Gastrocnemius medialis (tissue), 4 donors: Measurements from ENCODE around the gene UNCX. TPM values are rescaled to one million over a fixed set of nuclear protein-coding genes. Genes with fewer than 3 reads are reported as not detected.
"Not testable (repeated sequence)": the region's sequence is repeated elsewhere in the genome, so short reads cannot be mapped to it uniquely, and the experiment has no call there.

Experiments used
- ATAC-seq, 2 donors: fragments of 150-250 bp; one replicate each; pipeline ENCODE4 v1.9.1; 2016
- DNase-seq, 2 donors: peaks; one replicate each; pipeline ENCODE4 v3.0.0-alpha.2; 2019
- H3K27ac ChIP-seq, 4 donors: fragments of 200-600 bp; sonication (generic); 1 replicate in 1 of 4; 2 replicates in 3 of 4; pipeline ENCODE4 v1.5.1; 2016 to 2018; ENCODE audit warnings: mild to moderate bottlenecking in 2 of 4, moderate library complexity in 1 of 4
- H3K27me3 ChIP-seq, 3 donors: fragments of 200-600 bp; sonication (generic) in 2 of 3; 1 replicate in 1 of 3; 2 replicates in 2 of 3; pipeline versions ENCODE4 v1.5.1 to v1.6.0; 2016 to 2019; ENCODE audit warnings: mild to moderate bottlenecking in 1 of 3, moderate library complexity in 1 of 3
- H3K36me3 ChIP-seq, 2 donors: fragments of 200-600 bp; sonication (generic) in 1 of 2; one replicate each; pipeline ENCODE4 v1.5.1; 2017 to 2018
- H3K4me1 ChIP-seq, 2 donors: fragments of 200-600 bp; sonication (generic) in 1 of 2; one replicate each; pipeline ENCODE4 v1.5.1; 2016 to 2017; ENCODE audit warnings: mild to moderate bottlenecking in 2 of 2
- H3K4me3 ChIP-seq, 4 donors: fragments of 200-600 bp; sonication (generic) in 3 of 4; 1 replicate in 1 of 4; 2 replicates in 3 of 4; pipeline ENCODE4 v1.5.1; 2016 to 2019; ENCODE audit warnings: mild to moderate bottlenecking in 2 of 4
- H3K9me3 ChIP-seq, 3 donors: fragments of 200-600 bp; sonication (generic) in 2 of 3; 1 replicate in 1 of 3; 2 replicates in 2 of 3; pipeline ENCODE4 v1.5.1; 2016 to 2019
- POLR2A ChIP-seq, 2 donors: fragments of 450-650 bp; IDR thresholded peaks; one replicate each; pipeline ENCODE4 v1.6.1; 2017; ENCODE audit warnings: antibody characterized with exemption in 2 of 2, mild to moderate bottlenecking in 2 of 2, moderate library complexity in 2 of 2
- in situ Hi-C, 4 donors: fragments of 200-750 bp; cut with MboI; loops; one replicate each; pipeline versions ENCODE4 v1.15.0 to v1.8.0; 2017; ENCODE audit warnings: low sequenced_read_pairs in 4 of 4
- intact Hi-C: fragments of 100-400 bp; cut with DNase I; formaldehyde crosslinking; loops from one replicate; pipeline ENCODE4 v1.15.1; 2023; ENCODE audit warnings: low total_unique reads
- total RNA-seq, 4 donors: library from RNA; depleted of rRNA; stranded (reverse); fragments of >200 nt; gene quantifications; one replicate each; pipeline versions ENCODE4 v1.1.0 to v1.2.3, GENCODE V29; 2016
- TF ChIP-seq, protein P1 (sequence below), 5 experiments: fragments of 450-650 bp in 3 of 5; fragments of 200-600 bp in 2 of 5; sonication (generic) in 2 of 5; IDR thresholded peaks in 4 of 5; conservative IDR thresholded peaks in 1 of 5; 1 replicate in 4 of 5; 2 replicates in 1 of 5; pipeline ENCODE4 v1.5.1; 2016 to 2019; ENCODE audit warnings: antibody characterized with exemption in 5 of 5, mild to moderate bottlenecking in 3 of 5, moderate library complexity in 3 of 5

Gene UNCX
- total RNA-seq, 4 donors from 2014 or later: not detected

DNA sequence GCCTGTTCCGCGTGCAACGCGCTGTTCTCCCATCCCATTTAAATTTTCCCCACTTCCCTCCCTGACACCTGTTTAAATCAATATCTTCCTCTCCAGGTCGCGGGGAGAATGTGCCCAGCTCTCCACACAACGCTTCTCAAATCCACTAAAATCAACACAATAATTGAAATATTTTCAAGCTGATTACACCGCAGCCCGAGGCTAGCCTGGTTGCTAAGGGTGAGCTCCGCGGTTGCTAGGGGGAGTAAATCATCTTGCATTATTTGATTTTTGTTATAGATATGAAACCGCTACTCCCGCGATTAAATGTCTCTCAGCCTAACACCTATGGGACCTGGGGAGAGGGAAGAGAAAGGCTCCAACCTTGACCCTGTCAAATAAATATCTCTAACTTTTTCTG is 36.2 kb downstream of the UNCX start:
- Histone ChIP-seq H3K4me3 (no peak overlapping the region), H3K4me1 (no peaks in the 10 kb centered on the region), H3K9me3 (no peaks in the 10 kb centered on the region), H3K36me3 (no peaks in the 10 kb centered on the region), H3K27me3 (peaks cover 37 to 54% (median 44%) of the 10 kb centered on the region in 3 donors), H3K27ac (no peak overlapping the region)
- in situ Hi-C loops: no loop called here
- ATAC-seq: no peak
- no peak for TF ChIP-seq POLR2A (IDR thresholded peaks at IDR 0.05)
- TF ChIP-seq, protein P1, sequence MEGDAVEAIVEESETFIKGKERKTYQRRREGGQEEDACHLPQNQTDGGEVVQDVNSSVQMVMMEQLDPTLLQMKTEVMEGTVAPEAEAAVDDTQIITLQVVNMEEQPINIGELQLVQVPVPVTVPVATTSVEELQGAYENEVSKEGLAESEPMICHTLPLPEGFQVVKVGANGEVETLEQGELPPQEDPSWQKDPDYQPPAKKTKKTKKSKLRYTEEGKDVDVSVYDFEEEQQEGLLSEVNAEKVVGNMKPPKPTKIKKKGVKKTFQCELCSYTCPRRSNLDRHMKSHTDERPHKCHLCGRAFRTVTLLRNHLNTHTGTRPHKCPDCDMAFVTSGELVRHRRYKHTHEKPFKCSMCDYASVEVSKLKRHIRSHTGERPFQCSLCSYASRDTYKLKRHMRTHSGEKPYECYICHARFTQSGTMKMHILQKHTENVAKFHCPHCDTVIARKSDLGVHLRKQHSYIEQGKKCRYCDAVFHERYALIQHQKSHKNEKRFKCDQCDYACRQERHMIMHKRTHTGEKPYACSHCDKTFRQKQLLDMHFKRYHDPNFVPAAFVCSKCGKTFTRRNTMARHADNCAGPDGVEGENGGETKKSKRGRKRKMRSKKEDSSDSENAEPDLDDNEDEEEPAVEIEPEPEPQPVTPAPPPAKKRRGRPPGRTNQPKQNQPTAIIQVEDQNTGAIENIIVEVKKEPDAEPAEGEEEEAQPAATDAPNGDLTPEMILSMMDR (IDR thresholded peaks at IDR 0.05 in 4 of 5, conservative IDR thresholded peaks at IDR 0.05 in 1 of 5): no peak
- DNase-seq: no peak
- intact Hi-C loops: no loop called here

DNA sequence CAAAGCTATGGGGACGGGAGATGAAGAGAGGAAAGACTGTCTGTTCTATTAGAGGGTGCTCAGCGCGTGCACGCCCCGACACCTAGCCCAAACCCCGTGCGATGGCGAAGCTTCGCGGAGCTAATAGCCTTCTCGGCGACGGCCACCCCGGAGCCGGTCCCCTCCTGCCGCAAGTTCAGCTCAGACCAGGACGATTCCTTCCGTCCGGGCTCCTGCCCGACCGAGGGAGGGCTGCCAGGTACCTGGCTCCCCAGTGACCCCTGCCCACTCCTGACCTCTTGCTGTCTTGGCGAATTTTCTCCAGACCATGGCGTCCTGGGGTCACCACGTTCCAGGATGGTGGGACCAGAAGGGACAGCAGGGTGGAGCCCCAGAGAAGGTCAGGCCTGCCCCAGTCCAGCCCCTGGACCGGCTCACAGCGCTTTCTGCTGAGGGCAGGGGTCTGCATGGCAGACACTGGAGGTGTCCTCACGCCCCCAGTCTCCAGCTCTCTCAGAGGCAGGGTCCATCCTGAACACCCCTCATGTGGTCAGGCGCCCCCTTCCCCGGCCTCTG is 36.7 kb downstream of the UNCX start:
- H3K9me3 ChIP-seq: no peaks in the 10 kb centered on the region
- H3K27me3 ChIP-seq: peaks cover 32 to 54% (median 39%) of the 10 kb centered on the region in 3 donors
- in situ Hi-C loops: no loop called here
- DNase-seq (no peak), ATAC-seq (no peak)
- no peaks in the 10 kb centered on the region for H3K4me1 ChIP-seq
- no peak for TF ChIP-seq POLR2A (IDR thresholded peaks at IDR 0.05)
- TF ChIP-seq, protein P1 (IDR thresholded peaks at IDR 0.05 in 4 of 5, conservative IDR thresholded peaks at IDR 0.05 in 1 of 5): no peak
- intact Hi-C loops: no loop called here
- H3K36me3 ChIP-seq: no peaks in the 10 kb centered on the region
- H3K4me3 ChIP-seq: no peak overlapping the region
- no peak overlapping the region for H3K27ac ChIP-seq

DNA sequence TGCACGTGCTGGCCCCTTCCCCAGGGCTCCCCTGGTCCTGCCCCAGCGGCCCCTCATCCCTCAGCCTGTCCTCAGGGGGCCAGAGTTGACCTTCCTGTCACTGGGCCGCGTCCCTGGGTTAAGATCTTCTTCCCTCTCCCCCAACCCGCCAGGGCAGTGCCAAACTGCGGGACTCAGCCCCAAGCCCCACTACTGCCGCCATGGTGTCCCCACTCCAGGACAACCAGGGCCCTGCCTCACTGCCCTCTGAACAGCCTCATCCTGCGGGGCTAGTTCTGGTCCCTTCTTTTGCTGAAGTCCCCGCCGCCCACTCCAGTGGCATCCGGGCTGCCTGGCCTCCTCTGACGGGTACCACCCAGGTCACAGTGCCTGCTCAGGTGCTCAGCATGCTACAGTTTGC is 37.5 kb downstream of the UNCX start:
- Histone ChIP-seq H3K4me3 (no peak overlapping the region), H3K9me3 (no peaks in the 10 kb centered on the region), H3K36me3 (no peaks in the 10 kb centered on the region), H3K27ac (no peak overlapping the region), H3K4me1 (no peaks in the 10 kb centered on the region), H3K27me3 (peaks cover 31 to 54% (median 40%) of the 10 kb centered on the region in 3 donors)
- in situ Hi-C loops: no loop called here
- intact Hi-C loops: no loop called here
- no peak for ATAC-seq
- DNase-seq: no peak
- TF ChIP-seq POLR2A (IDR thresholded peaks at IDR 0.05): no peak
- TF ChIP-seq, protein P1 (IDR thresholded peaks at IDR 0.05 in 4 of 5, conservative IDR thresholded peaks at IDR 0.05 in 1 of 5): no peak

DNA sequence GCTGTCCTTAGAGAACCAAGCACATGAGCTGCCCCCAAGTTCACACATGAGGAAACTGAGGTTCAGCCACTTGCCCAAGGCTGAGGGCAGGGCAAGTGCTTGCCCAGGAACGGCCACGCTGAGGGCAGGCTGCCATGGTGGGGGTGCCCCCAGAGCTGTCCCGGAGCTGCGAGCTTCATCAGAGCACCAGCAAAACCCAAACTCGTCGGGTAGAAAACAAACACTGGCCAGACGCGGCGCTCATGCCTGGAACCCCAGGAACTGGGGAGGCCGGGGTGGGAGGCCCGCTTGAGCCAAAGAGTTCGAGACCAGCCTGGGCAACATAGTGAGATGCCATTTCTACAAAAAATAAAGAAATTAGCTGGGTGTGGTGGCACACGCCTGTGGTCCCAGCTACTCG is 38.4 kb downstream of the UNCX start:
- Histone ChIP-seq H3K4me3 (no peak overlapping the region), H3K27ac (no peak overlapping the region), H3K4me1 (no peaks in the 10 kb centered on the region), H3K9me3 (no peaks in the 10 kb centered on the region), H3K27me3 (peaks cover 36 to 58% (median 46%) of the 10 kb centered on the region in 3 donors), H3K36me3 (no peaks in the 10 kb centered on the region)
- TF ChIP-seq, protein P1 (IDR thresholded peaks at IDR 0.05 in 4 of 5, conservative IDR thresholded peaks at IDR 0.05 in 1 of 5): no peak
- no peak for TF ChIP-seq POLR2A (IDR thresholded peaks at IDR 0.05)
- DNase-seq (no peak), ATAC-seq (no peak)
- in situ Hi-C loops (no loop called here), intact Hi-C loops (no loop called here)

DNA sequence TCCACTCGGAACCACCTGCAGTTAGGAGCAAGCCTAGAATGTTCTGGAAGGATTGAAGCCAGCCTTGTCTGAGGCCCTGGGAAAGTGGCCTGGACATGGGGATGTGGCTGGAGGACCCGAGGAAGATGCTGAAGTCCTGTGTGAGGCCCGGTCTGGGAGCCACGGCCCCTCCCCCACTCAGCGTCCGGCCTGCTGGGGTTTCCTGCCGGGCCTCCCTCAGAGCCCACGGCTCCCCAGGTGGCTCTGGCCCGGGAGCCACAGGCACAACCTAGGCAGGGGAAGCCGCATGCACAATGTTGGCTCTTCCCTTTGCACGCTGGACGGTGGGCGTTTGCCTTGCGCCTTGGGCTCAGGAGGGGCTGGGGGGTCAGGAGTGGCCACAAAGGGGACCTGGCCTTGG is 39.0 kb downstream of the UNCX start:
- no peaks in the 10 kb centered on the region for H3K36me3 ChIP-seq
- ATAC-seq (no peak), DNase-seq (no peak)
- no peaks in the 10 kb centered on the region for H3K4me1 ChIP-seq
- in situ Hi-C loops (no loop called here), intact Hi-C loops (no loop called here)
- no peak overlapping the region for H3K4me3 ChIP-seq
- TF ChIP-seq, protein P1 (IDR thresholded peaks at IDR 0.05 in 4 of 5, conservative IDR thresholded peaks at IDR 0.05 in 1 of 5): no peak
- no peak for TF ChIP-seq POLR2A (IDR thresholded peaks at IDR 0.05)
- H3K27me3 ChIP-seq: peaks cover 39 to 64% (median 52%) of the 10 kb centered on the region in 3 donors
- H3K9me3 ChIP-seq: no peaks in the 10 kb centered on the region
- no peak overlapping the region for H3K27ac ChIP-seq

DNA sequence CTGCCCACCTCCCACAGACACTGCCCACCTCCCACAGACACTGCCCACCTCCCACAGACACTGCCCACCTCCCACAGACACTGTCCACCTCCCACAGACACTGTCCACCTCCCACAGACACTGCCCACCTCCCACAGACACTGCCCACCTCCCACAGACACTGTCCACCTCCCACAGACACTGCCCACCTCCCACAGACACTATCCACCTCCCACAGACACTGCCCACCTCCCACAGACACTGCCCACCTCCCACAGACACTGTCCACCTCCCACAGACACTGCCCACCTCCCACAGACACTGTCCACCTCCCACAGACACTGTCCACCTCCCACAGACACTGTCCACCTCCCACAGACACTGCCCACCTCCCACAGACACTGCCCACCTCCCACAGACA is 39.5 kb downstream of the UNCX start:
- H3K36me3 ChIP-seq, H3K4me3 ChIP-seq, H3K27ac ChIP-seq, ATAC-seq, H3K4me1 ChIP-seq, intact Hi-C loops, in situ Hi-C loops, H3K9me3 ChIP-seq, DNase-seq: not testable (repeated sequence)
- peaks cover 38 to 60% (median 49%) of the 10 kb centered on the region in 3 donors for H3K27me3 ChIP-seq
